ENCODE results near the gene WDR90. TPM values are rescaled to one million over a fixed set of nuclear protein-coding genes. Genes with fewer than 3 reads are reported as not detected.

The WDR90 gene
- total and polyA plus RNA-seq, 3 donors from 2014 or later = 102 to 195 (median 155) TPM

- no peaks in the 10 kb centered on the region for H3K27me3 ChIP-seq
- TF ChIP-seq POLR2A (IDR thresholded peaks at IDR 0.05) = no peak
- no peak for TF ChIP-seq CTCF (IDR thresholded peaks at IDR 0.05)
- H3K4me1 ChIP-seq = peaks cover 40% of the 10 kb centered on the region
- H3K9me3 ChIP-seq = no peaks in the 10 kb centered on the region
- DNase-seq = no peak
- intact Hi-C loops (cut with DNase I; ENCODE audit: low total_unique reads) = loop anchor here (2.0 kb wide), 1 partner anchor 57 kb away; the partner anchor contains the start of gene CIAO3
- H3K27ac ChIP-seq = peak overlapping the region; percentile 45 to 79
- no peaks in the 10 kb centered on the region for H3K36me3 ChIP-seq (ENCODE audit: low read depth, missing control alignments)
- WGBS, 2 donors = 11 to 20% methylated on average over 7 to 42 of the region's 57 CpGs
- H3K4me3 ChIP-seq = peak overlapping the region; percentile 51 to 56
These were observed 34.4 kb downstream of the WDR90 start for GRCh38 chr16:683396-684070.

GRCh38 chr16:684071-684794, 35.1 kb downstream of the WDR90 start, which contains the start of gene JMJD8:
TSS of gene JMJD8 (minus strand) at chr16:684334. CDS start at chr16:684319, 15 bp downstream.
- Histone ChIP-seq H3K36me3 (ENCODE audit: low read depth, missing control alignments) (no peaks in the 10 kb centered on the region), H3K4me1 (peaks cover 37% of the 10 kb centered on the region), H3K27ac (peak within 1 kb of the TSS; percentile 45 to 79), H3K27me3 (no peaks in the 10 kb centered on the region), H3K9me3 (no peaks in the 10 kb centered on the region), H3K4me3 (peak within 1 kb of the TSS; percentile 51 to 56)
- WGBS, 2 donors = 1% methylated on average over 37 of the region's 91 CpGs; no CpG with 5 or more reads in 1 of the 2 donors
- intact Hi-C loops (cut with DNase I; ENCODE audit: low total_unique reads) = no loop called here
- peak; percentile 97 for DNase-seq
- no peak for TF ChIP-seq CTCF (IDR thresholded peaks at IDR 0.05)
- no peak for TF ChIP-seq POLR2A (IDR thresholded peaks at IDR 0.05)

- intact Hi-C loops (cut with DNase I; ENCODE audit: low total_unique reads) = no loop called here
- H3K9me3 ChIP-seq = no peaks in the 10 kb centered on the region
- peak overlapping the region in 1 of 2 donors; percentile 79 for H3K27ac ChIP-seq
- DNase-seq = no peak
- TF ChIP-seq POLR2A (IDR thresholded peaks at IDR 0.05) (no peak), CTCF (IDR thresholded peaks at IDR 0.05) (no peak)
- H3K4me1 ChIP-seq = peaks cover 40% of the 10 kb centered on the region
- no peaks in the 10 kb centered on the region for H3K36me3 ChIP-seq (ENCODE audit: low read depth, missing control alignments)
- peak overlapping the region; percentile 51 to 56 for H3K4me3 ChIP-seq
- 59 to 76% methylated on average over 31 to 60 of the region's 61 CpGs for WGBS, 2 donors
- H3K27me3 ChIP-seq = no peaks in the 10 kb centered on the region
These were observed 36.0 kb downstream of the WDR90 start for GRCh38 chr16:684961-685696.

GRCh38 chr16:685967-686366, 36.8 kb downstream of the WDR90 start:
- H3K4me1 ChIP-seq = peaks cover 42% of the 10 kb centered on the region
- intact Hi-C loops (cut with DNase I; ENCODE audit: low total_unique reads) = no loop called here
- no peak overlapping the region for H3K4me3 ChIP-seq
- no peak for DNase-seq
- H3K36me3 ChIP-seq (ENCODE audit: low read depth, missing control alignments) = no peaks in the 10 kb centered on the region
- no peak overlapping the region for H3K27ac ChIP-seq
- H3K9me3 ChIP-seq = no peaks in the 10 kb centered on the region
- no peaks in the 10 kb centered on the region for H3K27me3 ChIP-seq
- TF ChIP-seq POLR2A (IDR thresholded peaks at IDR 0.05) (no peak), CTCF (IDR thresholded peaks at IDR 0.05) (peak in 1 of 3 experiments; percentile 11)
- 79% methylated on average over 10 of the region's 10 CpGs; no CpG with 5 or more reads in 1 of the 2 donors for WGBS, 2 donors
